HG03354 (cell line): ENCODE data around the gene UCK2.

ENCODE experiments used
- ATAC-seq: cut with Tn5 transposase; IDR thresholded peaks from one replicate; pipeline ENCODE4 v1.9.1; 2021; ENCODE audit warnings: mild to moderate bottlenecking; ENCODE audit not compliant: unreplicated experiment, poor library complexity, severe bottlenecking

The UCK2 gene

GRCh38 chr1:165875604-165876003 is 48.2 kb downstream of the UCK2 start:
- no peak for ATAC-seq

GRCh38 chr1:165876121-165876520 is 48.7 kb downstream of the UCK2 start:
- ATAC-seq: peak; percentile 68

GRCh38 chr1:165877411-165877810 is 50.0 kb downstream of the UCK2 start:
- ATAC-seq: no peak

- peak; percentile 70 for ATAC-seq
These were observed 50.6 kb downstream of the UCK2 start for GRCh38 chr1:165877940-165878556.

DNA sequence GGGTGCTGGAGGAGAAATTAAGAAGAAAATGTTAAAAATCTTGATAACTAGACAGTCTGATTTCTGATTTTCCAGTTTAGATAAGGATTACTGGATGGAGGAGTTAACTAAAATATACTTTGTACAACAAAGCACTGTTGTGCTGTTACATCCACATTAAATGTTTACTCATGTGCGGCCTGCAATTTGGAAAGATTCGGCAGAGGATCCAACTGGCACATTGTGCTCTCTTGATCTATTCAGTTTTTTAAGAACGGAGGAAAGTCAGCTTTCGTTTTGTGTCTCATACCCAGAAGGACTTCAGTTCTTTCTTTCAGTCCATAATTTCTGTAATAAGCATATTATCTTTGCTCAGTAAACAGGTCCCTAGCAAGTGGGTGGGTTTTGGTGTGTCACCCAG is 52.5 kb downstream of the UCK2 start:
- no peak for ATAC-seq

DNA sequence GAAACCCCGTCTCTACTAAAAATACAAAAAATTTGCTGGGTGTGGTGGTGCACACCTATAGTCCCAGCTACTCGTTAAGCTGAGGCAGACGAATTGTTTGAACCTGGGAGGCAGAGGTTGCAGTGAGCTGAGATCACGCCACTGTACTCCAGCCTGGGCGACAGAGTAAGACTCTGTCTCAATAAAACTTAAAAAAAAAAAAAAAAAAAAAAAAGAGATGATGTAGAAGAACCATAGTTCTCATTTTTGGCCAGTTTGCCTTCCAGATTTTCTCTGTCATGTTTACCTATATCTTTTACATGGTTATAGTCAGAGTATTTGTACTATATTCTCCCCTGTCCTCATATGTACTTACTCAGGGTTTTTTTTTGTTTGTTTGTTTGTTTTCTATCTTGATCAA is 53.6 kb downstream of the UCK2 start:
- ATAC-seq: no peak

DNA sequence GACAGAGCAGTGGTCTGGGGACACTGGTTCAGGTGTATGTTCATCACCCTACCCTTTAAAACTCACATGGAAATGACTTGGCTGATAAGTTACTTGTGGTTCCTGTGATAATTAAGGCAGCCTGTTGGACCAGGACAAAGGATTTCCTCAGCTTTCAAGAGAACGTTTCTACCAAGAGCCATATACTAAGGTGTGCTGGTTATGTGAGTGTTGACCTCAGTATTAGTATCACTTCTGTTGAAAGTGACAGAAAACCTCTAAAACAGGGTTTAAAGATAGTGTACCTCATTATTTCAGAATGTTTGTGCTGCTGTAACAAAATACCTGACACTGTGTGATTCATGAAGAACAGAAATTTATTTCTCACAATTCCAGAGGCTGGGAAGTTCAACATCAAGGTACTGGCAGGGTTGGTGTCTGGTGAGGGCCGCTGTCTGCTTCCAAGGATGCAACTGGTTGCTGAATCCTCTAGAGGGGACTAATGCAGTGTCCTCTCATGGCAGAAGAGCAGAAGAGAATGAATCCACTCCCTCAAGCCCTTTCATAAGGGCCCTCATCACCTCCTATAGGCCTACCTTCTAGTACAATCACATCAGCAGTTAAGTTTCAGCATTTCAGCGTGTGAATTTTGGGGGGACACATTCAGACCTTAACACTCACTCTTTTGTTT is 54.9 kb downstream of the UCK2 start:
- peak; percentile 28 for ATAC-seq

DNA sequence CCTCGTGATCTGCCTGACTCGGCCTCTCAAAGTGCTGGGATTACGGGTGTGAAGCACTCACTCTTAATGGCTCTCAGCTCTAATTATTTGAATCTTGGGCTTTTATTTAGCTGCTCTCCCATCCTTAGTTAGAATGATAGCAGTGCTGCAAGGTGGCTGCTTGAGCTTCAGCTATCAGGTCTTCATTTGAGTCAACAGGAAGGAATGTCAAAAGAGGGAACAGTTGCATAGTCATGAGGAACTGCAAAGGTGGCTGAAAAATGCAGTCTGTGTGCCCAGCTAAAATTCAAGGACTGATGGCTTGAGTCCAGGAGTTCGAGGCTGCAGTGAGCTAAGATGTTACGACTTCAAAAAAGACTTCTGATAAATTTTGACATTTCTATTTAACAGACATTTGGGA is 55.6 kb downstream of the UCK2 start:
- ATAC-seq: no peak

DNA sequence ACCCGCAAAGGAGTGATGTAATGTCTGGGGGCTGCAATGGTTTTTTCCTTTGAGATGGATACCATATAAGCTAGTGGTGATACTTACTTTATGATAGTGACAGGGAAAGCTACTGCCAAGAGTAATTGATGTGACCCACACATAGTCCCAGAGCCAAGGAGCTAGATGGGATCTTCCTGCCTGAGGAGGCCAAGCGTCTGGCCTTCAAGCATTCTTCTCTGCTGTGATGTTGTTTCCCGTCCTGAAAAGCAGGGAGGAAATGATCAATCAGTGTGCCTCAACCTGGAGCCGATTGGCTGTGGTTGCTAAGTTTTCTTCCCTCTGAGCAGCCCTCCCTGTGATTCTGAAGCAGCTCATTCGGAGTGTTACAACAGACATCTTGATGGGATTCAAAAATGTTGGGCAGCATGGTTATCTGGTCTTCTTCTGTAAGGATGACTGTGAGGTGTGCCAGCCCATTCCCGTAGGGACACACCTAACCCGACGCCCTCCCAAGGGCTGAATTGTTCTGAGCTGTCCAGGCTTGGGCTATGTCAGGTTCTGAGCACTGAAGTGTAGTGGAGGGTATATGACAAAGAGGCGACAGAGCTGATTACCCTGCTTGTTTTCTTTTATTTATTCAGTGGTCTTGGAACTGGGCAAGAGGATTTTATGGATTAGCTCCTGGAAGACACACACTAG is 56.7 kb downstream of the UCK2 start:
- no peak for ATAC-seq

- ATAC-seq: no peak
These were observed 57.4 kb downstream of the UCK2 start for GRCh38 chr1:165884690-165885304.

DNA sequence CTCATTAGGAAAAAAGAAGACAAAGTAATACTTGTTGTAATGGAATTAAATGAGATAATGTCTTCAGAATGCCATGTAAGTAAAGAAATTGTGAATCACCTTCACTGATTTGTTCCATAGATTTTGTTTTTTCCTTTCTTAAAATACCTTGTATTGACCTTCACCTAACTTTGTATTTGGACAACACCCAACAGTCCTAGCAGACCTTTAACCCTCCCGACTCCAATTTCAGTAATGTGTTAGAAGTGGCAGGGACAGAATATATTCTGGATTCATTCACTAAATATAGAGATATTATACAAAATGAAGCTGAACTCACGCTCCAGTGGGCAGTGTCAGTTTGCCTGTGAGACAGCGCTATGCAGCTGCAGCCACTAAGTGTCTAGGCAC is 57.9 kb downstream of the UCK2 start:
- ATAC-seq: no peak

- ATAC-seq: no peak
These were observed 58.8 kb downstream of the UCK2 start for GRCh38 chr1:165886193-165886592.

DNA sequence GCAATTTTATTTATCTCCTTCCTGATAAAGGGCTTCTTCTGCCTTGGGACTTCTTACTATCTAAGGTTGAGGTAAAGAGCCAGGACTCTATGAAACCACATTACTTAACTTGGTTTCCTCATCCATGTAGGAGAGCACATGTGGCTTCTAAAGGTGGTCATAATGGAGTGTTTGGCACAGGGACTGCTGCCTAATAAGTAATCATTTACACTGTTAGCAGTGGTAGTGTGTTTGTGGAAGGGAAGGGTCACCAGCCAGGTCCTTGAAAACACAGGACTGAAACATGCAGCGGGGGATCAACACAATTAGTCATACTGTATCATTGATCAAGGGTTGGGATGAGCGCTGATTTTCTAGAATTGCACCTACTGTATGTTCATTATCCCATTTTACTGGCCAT is 59.6 kb downstream of the UCK2 start:
- ATAC-seq: no peak

DNA sequence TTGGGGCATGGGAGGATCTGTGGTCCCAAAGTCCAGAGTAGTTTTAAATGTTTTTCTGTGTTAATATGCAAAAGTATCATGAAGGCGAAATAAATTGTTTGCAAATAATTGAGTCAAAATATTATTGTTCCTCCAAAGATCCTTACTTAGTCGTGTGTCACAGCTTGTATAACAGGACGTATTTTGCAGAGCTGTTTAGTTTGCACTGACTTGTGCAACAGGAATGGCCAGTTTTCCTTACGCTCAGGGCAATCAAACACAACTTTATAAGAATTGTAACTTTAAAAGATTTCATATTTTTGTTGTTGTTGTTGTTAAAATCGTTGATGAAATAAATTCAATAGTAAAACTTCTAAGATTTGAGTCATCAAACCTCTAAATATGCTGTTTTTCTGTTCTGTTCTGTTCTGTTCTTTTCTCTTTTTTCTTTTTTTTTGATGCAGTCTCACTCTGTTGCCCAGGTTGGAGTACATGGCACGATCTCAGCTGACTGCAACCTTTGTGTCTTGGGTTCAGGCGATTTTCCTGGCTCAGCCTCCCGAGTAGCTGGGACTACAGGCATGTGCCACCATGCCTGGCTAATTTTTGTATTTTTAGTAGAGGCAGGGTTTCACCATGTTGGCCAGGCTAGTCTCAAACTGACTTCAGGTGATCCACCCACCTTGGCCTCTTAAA is 60.6 kb downstream of the UCK2 start:
- no peak for ATAC-seq

DNA sequence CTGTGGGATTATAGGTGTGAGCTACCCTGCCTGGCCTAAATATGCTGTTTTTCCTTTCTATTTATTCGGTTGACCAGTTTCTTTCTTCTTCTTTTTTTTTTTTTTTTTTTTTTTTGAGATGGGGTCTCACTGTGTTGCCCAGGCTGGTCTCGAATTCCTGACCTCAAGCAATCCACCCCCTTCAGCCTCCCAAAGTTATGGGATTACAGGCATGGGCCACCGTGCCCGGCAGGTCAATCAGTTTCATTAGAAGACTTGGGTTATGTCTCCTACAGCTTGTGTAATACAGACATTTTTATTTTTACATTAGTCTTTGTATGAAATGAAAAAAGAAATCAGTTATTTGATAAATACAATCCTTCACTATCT is 61.1 kb downstream of the UCK2 start:
- ATAC-seq: no peak

DNA sequence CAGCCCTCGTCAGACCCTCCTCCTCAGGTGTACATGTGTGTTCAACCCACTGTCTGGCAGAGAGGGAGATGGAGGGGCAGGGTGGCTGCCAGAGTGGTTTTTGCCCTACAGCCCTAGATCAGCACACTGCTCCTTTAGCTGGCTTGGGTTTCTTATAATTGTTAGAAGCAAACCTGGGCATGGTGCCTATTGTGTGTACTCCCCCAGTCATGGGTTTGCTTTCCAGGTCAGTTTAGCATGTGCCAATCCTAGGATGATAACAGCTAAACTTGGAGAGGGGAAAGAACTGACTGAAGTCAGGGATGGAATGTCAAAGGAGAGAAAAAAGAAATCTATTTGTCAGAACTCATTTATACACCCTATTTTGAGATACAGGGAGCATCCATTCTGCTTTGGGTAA is 63.3 kb downstream of the UCK2 start:
- ATAC-seq: no peak

GRCh38 chr1:165891111-165891860 is 63.9 kb downstream of the UCK2 start:
- ATAC-seq: no peak

DNA sequence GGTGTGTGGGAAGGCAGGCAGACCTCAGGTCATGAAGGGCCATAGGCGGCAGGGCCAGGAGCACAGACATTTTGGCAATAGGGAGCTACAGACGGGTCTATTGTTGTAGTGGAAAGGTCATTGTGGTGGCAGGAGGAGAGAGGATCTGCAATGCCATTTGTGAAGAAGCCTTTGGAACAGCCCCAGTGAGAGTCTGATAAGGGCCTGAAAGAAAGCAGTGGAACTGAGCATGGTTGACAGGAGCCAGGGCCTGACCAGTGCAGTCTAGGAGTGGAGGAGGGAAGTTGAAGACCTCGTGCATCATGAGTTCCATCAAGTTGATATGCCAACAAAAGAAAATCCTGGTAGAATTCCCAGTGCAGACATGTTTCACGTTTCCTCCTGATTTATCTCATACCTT is 65.5 kb downstream of the UCK2 start:
- ATAC-seq: no peak

- no peak for ATAC-seq
These were observed 66.1 kb downstream of the UCK2 start for GRCh38 chr1:165893507-165893906.

- no peak for ATAC-seq
These were observed 67.2 kb downstream of the UCK2 start for GRCh38 chr1:165894591-165894990.
